DND-41 (cell line): ENCODE results near the gene VRTN.

Experiments used
- ATAC-seq: fragments of 200-7000 bp; cut with Tn5 transposase; 3 replicates; pipeline ENCODE4 v1.9.1; 2021; ENCODE audit warnings: low read depth; ENCODE audit not compliant: insufficient read depth
- DNase-seq: peaks from one replicate; pipeline ENCODE4 v3.0.0-alpha.2; 2020
- H2AFZ ChIP-seq: 2 replicates; pipeline ENCODE4 v1.6.0; 2012; ENCODE audit warnings: low read depth, low read length
- H3K27ac ChIP-seq: 2 replicates; pipeline ENCODE4 v1.5.1; 2012; ENCODE audit warnings: low read length, inconsistent platforms
- H3K27me3 ChIP-seq: fragments of 200-600 bp; sonication (generic); 2 replicates; pipeline ENCODE4 v1.6.0; 2012; ENCODE audit warnings: low read length, mild to moderate bottlenecking, inconsistent platforms; ENCODE audit not compliant: insufficient read depth, poor library complexity
- H3K36me3 ChIP-seq: 2 replicates; pipeline ENCODE4 v1.5.1; 2012; ENCODE audit warnings: low read length, inconsistent platforms; ENCODE audit not compliant: insufficient read depth
- H3K4me1 ChIP-seq: 2 replicates; pipeline ENCODE4 v1.5.1; 2012; ENCODE audit warnings: mild to moderate bottlenecking, low read length; ENCODE audit not compliant: insufficient read depth
- H3K4me2 ChIP-seq: 2 replicates; pipeline ENCODE4 v1.6.0; 2012; ENCODE audit warnings: mild to moderate bottlenecking, moderate library complexity, low read length, inconsistent platforms; ENCODE audit not compliant: insufficient read depth
- H3K4me3 ChIP-seq, 2 experiments: fragments of 200-600 bp in 1 of 2; shearing (Covaris generic) in 1 of 2; 2 replicates each; pipeline ENCODE4 v1.5.1; 2012 to 2016; ENCODE audit warnings: inconsistent platforms in 2 of 2, low read length in 2 of 2, mild to moderate bottlenecking in 2 of 2, low read depth in 1 of 2, moderate library complexity in 1 of 2
- H3K79me2 ChIP-seq: 2 replicates; pipeline ENCODE4 v1.6.0; 2012; ENCODE audit warnings: low read length, inconsistent platforms; ENCODE audit not compliant: insufficient read depth
- H3K9ac ChIP-seq: 2 replicates; pipeline ENCODE4 v1.6.0; 2012; ENCODE audit warnings: low read depth, mild to moderate bottlenecking, inconsistent platforms, low read length, moderate library complexity
- H3K9me3 ChIP-seq: 2 replicates; pipeline ENCODE4 v1.5.1; 2012; ENCODE audit warnings: low read length, moderate library complexity, mild to moderate bottlenecking, inconsistent platforms; ENCODE audit not compliant: insufficient read depth, severe bottlenecking
- H4K20me1 ChIP-seq: 2 replicates; pipeline ENCODE4 v1.6.0; 2012; ENCODE audit warnings: low read length; ENCODE audit not compliant: insufficient read depth
- EZH2 ChIP-seq: IDR thresholded peaks from 3 replicates; pipeline ENCODE4 v1.6.1; 2012; ENCODE audit warnings: borderline replicate concordance, low read depth, mild to moderate bottlenecking, moderate library complexity, low read length, inconsistent platforms; ENCODE audit not compliant: severe bottlenecking
- TF ChIP-seq, protein P1 (sequence below): IDR thresholded peaks from 2 replicates; pipeline ENCODE4 v1.5.1; 2012; ENCODE audit warnings: borderline replicate concordance, low read length, moderate library complexity, mild to moderate bottlenecking; ENCODE audit not compliant: poor library complexity, severe bottlenecking; ENCODE audit errors: extremely low read depth

Gene VRTN

DNA sequence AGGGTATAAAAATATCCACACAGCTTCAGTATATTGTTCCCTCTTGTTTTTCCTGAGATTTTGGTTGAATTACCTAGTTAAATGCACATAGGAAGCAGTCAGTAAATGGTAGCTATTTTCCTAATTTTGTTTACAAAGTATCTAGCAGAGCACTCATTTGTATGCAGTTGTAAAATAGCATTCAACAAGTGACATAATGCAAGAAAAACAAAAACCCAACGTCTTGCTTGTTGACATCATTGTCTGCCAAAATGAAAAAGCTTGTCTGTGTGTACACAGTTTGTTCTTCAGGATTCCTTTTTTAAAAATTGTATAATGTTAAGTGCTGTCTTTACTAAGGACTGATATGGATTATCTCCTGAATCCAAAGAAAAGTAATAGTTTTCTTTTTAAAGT, 2.7 kb downstream of the VRTN start:
- Histone ChIP-seq H3K4me2 (no peak overlapping the region), H3K9ac (no peak overlapping the region), H2AFZ (no peak overlapping the region), H4K20me1 (no peaks in the 10 kb centered on the region), H3K27me3 (peaks cover 13% of the 10 kb centered on the region), H3K9me3 (no peaks in the 10 kb centered on the region), H3K27ac (no peak overlapping the region), H3K79me2 (no peaks in the 10 kb centered on the region), H3K4me1 (no peaks in the 10 kb centered on the region), H3K4me3 (no peak overlapping the region), H3K36me3 (no peaks in the 10 kb centered on the region)
- ATAC-seq (no peak), DNase-seq (no peak)
- no peak for TF ChIP-seq EZH2
- TF ChIP-seq, protein P1, sequence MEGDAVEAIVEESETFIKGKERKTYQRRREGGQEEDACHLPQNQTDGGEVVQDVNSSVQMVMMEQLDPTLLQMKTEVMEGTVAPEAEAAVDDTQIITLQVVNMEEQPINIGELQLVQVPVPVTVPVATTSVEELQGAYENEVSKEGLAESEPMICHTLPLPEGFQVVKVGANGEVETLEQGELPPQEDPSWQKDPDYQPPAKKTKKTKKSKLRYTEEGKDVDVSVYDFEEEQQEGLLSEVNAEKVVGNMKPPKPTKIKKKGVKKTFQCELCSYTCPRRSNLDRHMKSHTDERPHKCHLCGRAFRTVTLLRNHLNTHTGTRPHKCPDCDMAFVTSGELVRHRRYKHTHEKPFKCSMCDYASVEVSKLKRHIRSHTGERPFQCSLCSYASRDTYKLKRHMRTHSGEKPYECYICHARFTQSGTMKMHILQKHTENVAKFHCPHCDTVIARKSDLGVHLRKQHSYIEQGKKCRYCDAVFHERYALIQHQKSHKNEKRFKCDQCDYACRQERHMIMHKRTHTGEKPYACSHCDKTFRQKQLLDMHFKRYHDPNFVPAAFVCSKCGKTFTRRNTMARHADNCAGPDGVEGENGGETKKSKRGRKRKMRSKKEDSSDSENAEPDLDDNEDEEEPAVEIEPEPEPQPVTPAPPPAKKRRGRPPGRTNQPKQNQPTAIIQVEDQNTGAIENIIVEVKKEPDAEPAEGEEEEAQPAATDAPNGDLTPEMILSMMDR, result no peak

DNA sequence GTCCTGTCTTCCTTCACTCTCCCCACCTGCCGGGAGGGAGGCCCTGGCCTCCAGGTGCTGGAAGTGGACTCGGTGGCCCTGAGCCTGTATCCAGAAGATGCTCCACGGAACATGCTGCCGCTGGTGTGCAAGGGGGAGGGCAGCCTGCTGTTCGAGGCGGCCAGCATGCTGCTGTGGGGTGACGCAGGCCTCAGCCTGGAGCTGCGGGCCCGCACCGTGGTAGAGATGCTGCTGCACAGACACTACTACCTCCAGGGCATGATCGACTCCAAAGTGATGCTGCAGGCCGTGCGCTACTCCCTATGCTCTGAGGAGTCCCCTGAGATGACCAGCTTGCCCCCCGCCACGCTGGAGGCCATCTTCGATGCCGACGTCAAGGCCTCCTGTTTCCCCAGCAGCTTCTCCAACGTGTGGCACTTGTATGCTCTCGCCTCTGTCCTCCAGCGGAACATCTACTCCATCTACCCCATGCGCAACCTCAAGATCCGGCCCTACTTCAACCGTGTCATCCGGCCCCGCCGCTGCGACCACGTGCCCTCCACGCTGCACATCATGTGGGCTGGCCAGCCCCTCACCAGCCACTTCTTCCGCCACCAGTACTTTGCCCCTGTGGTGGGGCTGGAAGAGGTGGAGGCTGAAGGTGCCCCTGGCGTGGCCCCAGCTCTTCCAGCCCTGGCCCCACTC, 8.8 kb downstream of the VRTN start:
- Histone ChIP-seq H3K27ac (no peak overlapping the region), H3K36me3 (no peaks in the 10 kb centered on the region), H3K4me1 (no peaks in the 10 kb centered on the region), H2AFZ (no peak overlapping the region), H3K79me2 (no peaks in the 10 kb centered on the region), H3K4me2 (no peak overlapping the region), H3K27me3 (peaks cover 7% of the 10 kb centered on the region), H3K9me3 (no peaks in the 10 kb centered on the region), H3K9ac (no peak overlapping the region), H4K20me1 (no peaks in the 10 kb centered on the region), H3K4me3 (no peak overlapping the region)
- TF ChIP-seq EZH2, result no peak
- TF ChIP-seq, protein P1, result no peak
- DNase-seq, result no peak
- ATAC-seq, result no peak

DNA sequence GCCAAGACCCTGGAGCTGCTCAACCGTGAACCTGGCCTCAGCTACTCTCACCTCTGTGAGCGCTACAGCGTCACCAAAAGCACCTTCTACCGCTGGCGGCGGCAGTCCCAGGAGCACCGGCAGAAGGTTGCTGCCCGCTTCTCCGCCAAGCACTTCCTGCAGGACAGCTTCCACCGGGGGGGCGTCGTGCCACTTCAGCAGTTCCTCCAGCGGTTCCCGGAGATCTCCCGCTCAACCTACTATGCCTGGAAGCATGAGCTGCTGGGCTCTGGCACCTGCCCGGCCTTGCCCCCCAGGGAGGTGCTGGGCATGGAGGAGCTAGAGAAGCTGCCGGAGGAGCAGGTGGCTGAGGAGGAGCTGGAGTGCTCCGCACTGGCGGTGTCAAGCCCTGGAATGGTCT, 9.3 kb downstream of the VRTN start:
- H4K20me1 ChIP-seq, result no peaks in the 10 kb centered on the region
- peaks cover 7% of the 10 kb centered on the region for H3K27me3 ChIP-seq
- TF ChIP-seq, protein P1, result no peak
- no peak for TF ChIP-seq EZH2
- ATAC-seq (no peak), DNase-seq (no peak)
- H3K27ac ChIP-seq, result no peak overlapping the region
- H3K9me3 ChIP-seq, result no peaks in the 10 kb centered on the region
- H3K79me2 ChIP-seq, result no peaks in the 10 kb centered on the region
- H3K4me1 ChIP-seq, result 0 out of 2 replicates have a peak, but pooled peaks cover 2% of the 10 kb centered on the region
- no peak overlapping the region for H3K9ac ChIP-seq
- H3K36me3 ChIP-seq, result no peaks in the 10 kb centered on the region
- H3K4me2 ChIP-seq, result no peak overlapping the region
- H3K4me3 ChIP-seq, result no peak overlapping the region
- H2AFZ ChIP-seq, result no peak overlapping the region
